ENCODE data around the gene AARS2. TPM values are rescaled to one million over a fixed set of nuclear protein-coding genes. Genes with fewer than 3 reads are reported as not detected.

The AARS2 gene
- total and polyA plus RNA-seq, 2 experiments from 2014 or later, result 12.6 to 17.6 TPM

- H3K4me3 ChIP-seq, result no peak overlapping the region
Measured at GRCh38 chr6:44285552-44286284, 27.4 kb downstream of the AARS2 start.

GRCh38 chr6:44284867-44285266 lies 28.3 kb downstream of the AARS2 start:
- no peaks in the 10 kb centered on the region for H3K4me1 ChIP-seq (ENCODE audit: insufficient read depth)
- H3K9me3 ChIP-seq (ENCODE audit: low read depth), result no peaks in the 10 kb centered on the region
- no peaks in the 10 kb centered on the region for H4K20me1 ChIP-seq (ENCODE audit: insufficient read depth, poor library complexity, severe bottlenecking)
- H3K27me3 ChIP-seq, result peaks cover 67% of the 10 kb centered on the region
- no peak overlapping the region for H3K27ac ChIP-seq
- no peak overlapping the region for H3K4me2 ChIP-seq
- H3K79me2 ChIP-seq, result no peaks in the 10 kb centered on the region
- no peaks in the 10 kb centered on the region for H3K36me3 ChIP-seq (replicated peaks; ENCODE audit: insufficient read depth, low read depth)
- no peak overlapping the region for H3K4me3 ChIP-seq
- DNase-seq (ENCODE audit: low spot score), result no peak
- no peaks in the 10 kb centered on the region for H3K9me2 ChIP-seq (replicated peaks; ENCODE audit: insufficient read depth)
- no peak overlapping the region for H2AFZ ChIP-seq
- 63% methylated on average over 4 of the region's 4 CpGs for WGBS (ENCODE audit: low lambda C conversion rate, missing lambda C conversion rate)
- TF ChIP-seq EZH2 (IDR thresholded peaks at IDR 0.05; ENCODE audit: borderline replicate concordance) (no peak), CTCF (IDR thresholded peaks at IDR 0.05; ENCODE audit: poor library complexity) (no peak), EZH2phosphoT487 (IDR thresholded peaks at IDR 0.05; ENCODE audit: low read depth, severe bottlenecking, unreplicated experiment) (no peak)

More at GRCh38 chr6:44285552-44286284, 27.4 kb downstream of the AARS2 start:
- no peak for DNase-seq (ENCODE audit: low spot score)
- peaks cover 70% of the 10 kb centered on the region for H3K27me3 ChIP-seq
- H3K4me2 ChIP-seq, result no peak overlapping the region
- no peak overlapping the region for H3K27ac ChIP-seq
- no peaks in the 10 kb centered on the region for H3K36me3 ChIP-seq (replicated peaks; ENCODE audit: insufficient read depth, low read depth)
- H3K4me1 ChIP-seq (ENCODE audit: insufficient read depth), result no peaks in the 10 kb centered on the region
- no peaks in the 10 kb centered on the region for H3K9me2 ChIP-seq (replicated peaks; ENCODE audit: insufficient read depth)
- 84% methylated on average over 24 of the region's 25 CpGs for WGBS (ENCODE audit: low lambda C conversion rate, missing lambda C conversion rate)
- no peaks in the 10 kb centered on the region for H4K20me1 ChIP-seq (ENCODE audit: insufficient read depth, poor library complexity, severe bottlenecking)
- no peak overlapping the region for H2AFZ ChIP-seq
- H3K79me2 ChIP-seq, result no peaks in the 10 kb centered on the region
- TF ChIP-seq EZH2 (IDR thresholded peaks at IDR 0.05; ENCODE audit: borderline replicate concordance) (no peak), CTCF (IDR thresholded peaks at IDR 0.05; ENCODE audit: poor library complexity) (no peak), EZH2phosphoT487 (IDR thresholded peaks at IDR 0.05; ENCODE audit: low read depth, severe bottlenecking, unreplicated experiment) (no peak)
- H3K9me3 ChIP-seq (ENCODE audit: low read depth), result no peaks in the 10 kb centered on the region

- Histone ChIP-seq H3K79me2 (no peaks in the 10 kb centered on the region), H3K9me3 (ENCODE audit: low read depth) (no peaks in the 10 kb centered on the region), H3K36me3 (replicated peaks; ENCODE audit: insufficient read depth, low read depth) (no peaks in the 10 kb centered on the region), H3K4me3 (no peak overlapping the region), H4K20me1 (ENCODE audit: insufficient read depth, poor library complexity, severe bottlenecking) (no peaks in the 10 kb centered on the region), H3K27me3 (peaks cover 61% of the 10 kb centered on the region), H3K27ac (no peak overlapping the region), H2AFZ (no peak overlapping the region), H3K4me2 (no peak overlapping the region), H3K9me2 (replicated peaks; ENCODE audit: insufficient read depth) (no peaks in the 10 kb centered on the region), H3K4me1 (ENCODE audit: insufficient read depth) (no peaks in the 10 kb centered on the region)
- TF ChIP-seq CTCF (IDR thresholded peaks at IDR 0.05; ENCODE audit: poor library complexity) (no peak), EZH2 (IDR thresholded peaks at IDR 0.05; ENCODE audit: borderline replicate concordance) (no peak)
- WGBS (ENCODE audit: low lambda C conversion rate, missing lambda C conversion rate), result 51% methylated on average over 2 of the region's 2 CpGs
- no peak for DNase-seq (ENCODE audit: low spot score)
Measured at GRCh38 chr6:44284121-44284520, 29.0 kb downstream of the AARS2 start.

All from hepatocyte (in vitro differentiated cells).